Panc1 (cell line): ENCODE data around the gene ECI2.

ENCODE experiments used
- CTCF ChIP-seq: fragments of 450-650 bp; IDR thresholded peaks from 2 replicates; pipeline ENCODE4 v1.5.1; 2017; ENCODE audit warnings: mild to moderate bottlenecking
- POLR2AphosphoS5 ChIP-seq: IDR thresholded peaks from 2 replicates; pipeline ENCODE4 v1.6.1; 2012; ENCODE audit warnings: mild to moderate bottlenecking, low read depth, low read length, moderate library complexity
- SIN3A ChIP-seq: IDR thresholded peaks from 2 replicates; pipeline ENCODE4 v1.6.1; 2012; ENCODE audit warnings: low read depth, mild to moderate bottlenecking, low read length, moderate library complexity, borderline replicate concordance; ENCODE audit not compliant: insufficient read depth
- TF ChIP-seq, protein P1 (sequence below), 2 experiments: IDR thresholded peaks; 2 replicates each; pipeline ENCODE4 v1.6.1; 2011 to 2012; ENCODE audit warnings: low read depth in 2 of 2, control low read depth in 1 of 2, low read length in 1 of 2, mild to moderate bottlenecking in 1 of 2, moderate library complexity in 1 of 2; ENCODE audit not compliant: insufficient read depth in 1 of 2

GRCh38 chr6:4128748-4129147, 6.6 kb downstream of the ECI2 start:
- TF ChIP-seq CTCF (no peak), POLR2AphosphoS5 (no peak), SIN3A (no peak)
- TF ChIP-seq, protein P1, sequence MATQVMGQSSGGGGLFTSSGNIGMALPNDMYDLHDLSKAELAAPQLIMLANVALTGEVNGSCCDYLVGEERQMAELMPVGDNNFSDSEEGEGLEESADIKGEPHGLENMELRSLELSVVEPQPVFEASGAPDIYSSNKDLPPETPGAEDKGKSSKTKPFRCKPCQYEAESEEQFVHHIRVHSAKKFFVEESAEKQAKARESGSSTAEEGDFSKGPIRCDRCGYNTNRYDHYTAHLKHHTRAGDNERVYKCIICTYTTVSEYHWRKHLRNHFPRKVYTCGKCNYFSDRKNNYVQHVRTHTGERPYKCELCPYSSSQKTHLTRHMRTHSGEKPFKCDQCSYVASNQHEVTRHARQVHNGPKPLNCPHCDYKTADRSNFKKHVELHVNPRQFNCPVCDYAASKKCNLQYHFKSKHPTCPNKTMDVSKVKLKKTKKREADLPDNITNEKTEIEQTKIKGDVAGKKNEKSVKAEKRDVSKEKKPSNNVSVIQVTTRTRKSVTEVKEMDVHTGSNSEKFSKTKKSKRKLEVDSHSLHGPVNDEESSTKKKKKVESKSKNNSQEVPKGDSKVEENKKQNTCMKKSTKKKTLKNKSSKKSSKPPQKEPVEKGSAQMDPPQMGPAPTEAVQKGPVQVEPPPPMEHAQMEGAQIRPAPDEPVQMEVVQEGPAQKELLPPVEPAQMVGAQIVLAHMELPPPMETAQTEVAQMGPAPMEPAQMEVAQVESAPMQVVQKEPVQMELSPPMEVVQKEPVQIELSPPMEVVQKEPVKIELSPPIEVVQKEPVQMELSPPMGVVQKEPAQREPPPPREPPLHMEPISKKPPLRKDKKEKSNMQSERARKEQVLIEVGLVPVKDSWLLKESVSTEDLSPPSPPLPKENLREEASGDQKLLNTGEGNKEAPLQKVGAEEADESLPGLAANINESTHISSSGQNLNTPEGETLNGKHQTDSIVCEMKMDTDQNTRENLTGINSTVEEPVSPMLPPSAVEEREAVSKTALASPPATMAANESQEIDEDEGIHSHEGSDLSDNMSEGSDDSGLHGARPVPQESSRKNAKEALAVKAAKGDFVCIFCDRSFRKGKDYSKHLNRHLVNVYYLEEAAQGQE (IDR thresholded peaks at IDR 0.05; ENCODE audit: insufficient read depth in 1 of 2, low read depth in 2 of 2, low read length in 1 of 2) = no peak
